ENCODE data around the gene PDE11A.

GRCh38 chr2:177662895-177663294 is 409.7 kb downstream of the PDE11A start:
- TF ChIP-seq CTCF (IDR thresholded peaks at IDR 0.05): no peak
- no peak for TF ChIP-seq CEBPB (IDR thresholded peaks at IDR 0.05)
- TF ChIP-seq HDAC2 (IDR thresholded peaks at IDR 0.05): no peak
- no peak for TF ChIP-seq MAX (IDR thresholded peaks at IDR 0.05)
- no peak for TF ChIP-seq CHD4 (IDR thresholded peaks at IDR 0.05; ENCODE audit: borderline replicate concordance)
- no peak for TF ChIP-seq SMC3 (IDR thresholded peaks at IDR 0.05)
- no peak for TF ChIP-seq EHF (CRISPR knock-in tag; IDR thresholded peaks at IDR 0.05)
- TF ChIP-seq JUNB (IDR thresholded peaks at IDR 0.05): no peak
- TF ChIP-seq JUN (IDR thresholded peaks at IDR 0.05): no peak
- no peak for TF ChIP-seq EHMT2 (IDR thresholded peaks at IDR 0.05; ENCODE audit: low read depth)
- TF ChIP-seq POLR2A (IDR thresholded peaks at IDR 0.05; ENCODE audit: low read length): no peak
- no peak for TF ChIP-seq SREBF2 (IDR thresholded peaks at IDR 0.05)
- TF ChIP-seq BCL3 (IDR thresholded peaks at IDR 0.05): no peak

Measured in A549 (cell line).